GM19463 (cell line): ENCODE measurements around the gene RRBP1.

Source experiments
- ATAC-seq: cut with Tn5 transposase; IDR thresholded peaks from one replicate; pipeline ENCODE4 v1.9.1; 2021; ENCODE audit warnings: mild to moderate bottlenecking, moderate library complexity; ENCODE audit not compliant: unreplicated experiment

Gene RRBP1

GRCh38 chr20:17682103-17682888, at the start of gene RRBP1:
TSS of gene RRBP1 (minus strand) at chr20:17682242. CDS start at chr20:17660507, 21,735 bp downstream.
- ATAC-seq, result peak; percentile 88

- ATAC-seq, result no peak
Observed at GRCh38 chr20:17731233-17731632, 49.2 kb upstream of the RRBP1 start.

GRCh38 chr20:17730071-17730470, 48.0 kb upstream of the RRBP1 start:
- no peak for ATAC-seq

GRCh38 chr20:17728074-17728473, 46.0 kb upstream of the RRBP1 start:
- ATAC-seq, result no peak

GRCh38 chr20:17727351-17727750, 45.3 kb upstream of the RRBP1 start:
- no peak for ATAC-seq

- ATAC-seq, result no peak
Observed at GRCh38 chr20:17726902-17727301, 44.9 kb upstream of the RRBP1 start.

GRCh38 chr20:17725094-17725835, 43.2 kb upstream of the RRBP1 start:
- no peak for ATAC-seq

GRCh38 chr20:17723301-17723691, 41.3 kb upstream of the RRBP1 start:
- ATAC-seq, result no peak

- no peak for ATAC-seq
Observed at GRCh38 chr20:17722493-17723300, 40.7 kb upstream of the RRBP1 start.

GRCh38 chr20:17721802-17722486, 39.9 kb upstream of the RRBP1 start:
- ATAC-seq, result no peak

GRCh38 chr20:17720755-17721154, 38.7 kb upstream of the RRBP1 start:
- no peak for ATAC-seq

- no peak for ATAC-seq
Observed at GRCh38 chr20:17716331-17716730, 34.3 kb upstream of the RRBP1 start.

- ATAC-seq, result no peak
Observed at GRCh38 chr20:17715075-17715474, 33.0 kb upstream of the RRBP1 start.

- ATAC-seq, result no peak
Observed at GRCh38 chr20:17714597-17714996, 32.6 kb upstream of the RRBP1 start.

GRCh38 chr20:17712708-17713107, 30.7 kb upstream of the RRBP1 start:
- ATAC-seq, result no peak

GRCh38 chr20:17712201-17712600, 30.2 kb upstream of the RRBP1 start:
- no peak for ATAC-seq

- ATAC-seq, result no peak
Observed at GRCh38 chr20:17711267-17711627, 29.2 kb upstream of the RRBP1 start.

GRCh38 chr20:17710379-17711266, 28.6 kb upstream of the RRBP1 start:
- ATAC-seq, result no peak

- ATAC-seq, result no peak
Observed at GRCh38 chr20:17709361-17710293, 27.6 kb upstream of the RRBP1 start.
